ENCODE data around the gene TEX264.
"Not testable (repeated sequence)": the region's sequence is repeated elsewhere in the genome, so short reads cannot be mapped to it uniquely, and the experiment has no call there.

Gene TEX264

DNA sequence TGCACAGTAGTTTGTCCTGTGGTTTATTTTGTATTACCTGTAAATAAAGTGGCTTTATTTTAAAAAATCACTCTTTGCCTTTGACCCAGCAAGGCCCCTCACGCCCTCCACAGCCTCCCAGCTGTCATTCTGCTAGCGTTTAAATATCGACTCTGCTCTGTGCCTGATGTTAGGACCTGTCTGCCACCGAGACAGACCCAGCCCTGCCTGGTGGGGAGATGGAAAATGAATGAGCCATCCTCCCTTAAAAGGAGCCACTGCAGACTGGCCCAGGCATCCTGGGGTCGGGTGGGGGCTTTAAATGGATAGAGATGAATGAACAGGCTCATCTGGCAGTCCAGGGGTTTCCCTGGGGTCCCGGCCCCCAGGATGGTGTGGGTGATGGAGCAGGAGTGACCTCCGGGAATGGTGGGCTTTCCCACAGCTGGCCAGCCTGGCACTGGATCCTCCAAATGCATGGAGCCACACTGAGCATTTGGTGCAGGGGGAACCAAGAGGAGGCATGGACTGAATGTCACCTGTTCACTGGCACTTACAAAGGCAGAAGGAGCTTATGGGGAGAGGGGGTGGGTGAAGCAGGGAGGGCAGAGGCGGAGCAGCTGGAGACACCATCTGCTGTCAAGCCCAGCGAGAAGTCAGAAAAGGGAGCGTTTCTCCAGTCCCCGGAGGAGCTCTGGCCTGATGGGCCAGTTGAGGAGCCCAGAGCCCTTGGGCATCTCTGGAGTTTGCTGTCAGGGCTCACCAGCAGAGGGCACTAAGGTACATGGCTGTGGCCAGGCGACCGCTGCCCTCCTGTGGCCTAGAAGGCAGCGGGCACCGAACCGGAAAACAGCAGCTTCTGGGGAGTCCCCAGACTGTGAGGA is 47.7 kb downstream of the TEX264 start:
- DNase-seq: peak; percentile 83

DNA sequence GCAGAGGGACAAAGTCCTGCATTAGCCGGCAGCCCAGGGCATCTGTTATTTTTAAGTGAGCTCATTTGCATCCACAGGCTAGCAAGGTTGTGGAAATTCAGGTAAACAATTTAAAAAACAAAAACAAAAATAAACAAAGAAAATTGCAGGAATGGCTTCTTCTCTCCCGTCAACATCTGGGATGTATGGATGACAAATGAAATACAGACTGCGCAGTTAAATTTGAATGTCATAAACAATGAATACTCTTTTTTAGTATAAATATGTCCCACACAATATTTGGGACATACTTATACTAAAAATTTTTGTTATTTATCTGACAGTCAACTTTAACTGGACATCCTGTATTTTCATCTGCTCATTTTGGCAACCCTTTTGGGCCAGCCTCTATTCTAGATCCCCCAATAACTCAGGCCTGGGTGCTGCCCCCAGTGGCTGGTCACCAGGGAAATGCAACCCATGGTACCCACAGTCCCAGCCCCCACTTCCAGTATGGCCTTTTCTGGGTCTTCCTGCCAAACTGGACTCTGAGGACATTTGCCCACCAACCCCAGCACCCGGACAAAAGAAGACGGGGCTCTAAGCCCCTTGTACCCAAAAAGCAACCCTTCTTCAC is 48.5 kb downstream of the TEX264 start:
- DNase-seq: no peak

DNA sequence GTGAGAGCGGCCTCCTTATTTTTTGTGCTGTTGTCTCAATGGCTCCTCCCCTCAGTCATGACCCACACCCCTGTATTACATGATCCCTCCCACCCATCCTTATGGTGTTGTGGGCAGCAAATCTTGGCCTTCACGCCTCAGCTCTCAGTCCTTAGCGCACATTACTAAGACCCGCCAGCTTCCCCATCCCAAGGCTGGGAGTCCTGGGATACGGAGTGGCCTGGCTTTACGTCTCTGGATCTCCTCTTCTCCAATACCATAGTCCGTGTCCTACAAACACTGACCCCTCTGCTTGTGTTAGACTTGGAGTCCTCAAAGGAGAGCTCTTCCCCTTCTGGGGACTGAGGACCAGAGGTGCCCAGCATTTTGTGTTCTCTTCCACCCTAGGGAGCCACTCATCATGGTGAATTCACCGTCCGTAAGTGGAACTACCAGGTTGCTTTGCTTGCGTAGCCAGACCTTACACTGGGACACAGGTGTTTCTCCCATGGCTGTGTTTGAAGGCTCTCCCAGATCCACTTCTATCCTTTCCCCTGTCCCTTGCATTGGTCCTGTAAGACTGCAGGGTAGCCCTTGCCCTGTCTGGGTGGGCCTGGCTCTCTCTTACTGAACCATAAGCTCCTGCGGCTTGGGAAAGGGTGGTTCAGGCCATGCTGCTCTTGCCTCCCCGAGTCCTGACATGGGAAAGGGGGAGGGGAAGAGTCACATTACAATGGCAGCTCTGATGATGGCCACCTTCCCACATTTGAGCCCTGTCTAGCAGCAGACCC is 49.4 kb downstream of the TEX264 start:
- DNase-seq: no peak

DNA sequence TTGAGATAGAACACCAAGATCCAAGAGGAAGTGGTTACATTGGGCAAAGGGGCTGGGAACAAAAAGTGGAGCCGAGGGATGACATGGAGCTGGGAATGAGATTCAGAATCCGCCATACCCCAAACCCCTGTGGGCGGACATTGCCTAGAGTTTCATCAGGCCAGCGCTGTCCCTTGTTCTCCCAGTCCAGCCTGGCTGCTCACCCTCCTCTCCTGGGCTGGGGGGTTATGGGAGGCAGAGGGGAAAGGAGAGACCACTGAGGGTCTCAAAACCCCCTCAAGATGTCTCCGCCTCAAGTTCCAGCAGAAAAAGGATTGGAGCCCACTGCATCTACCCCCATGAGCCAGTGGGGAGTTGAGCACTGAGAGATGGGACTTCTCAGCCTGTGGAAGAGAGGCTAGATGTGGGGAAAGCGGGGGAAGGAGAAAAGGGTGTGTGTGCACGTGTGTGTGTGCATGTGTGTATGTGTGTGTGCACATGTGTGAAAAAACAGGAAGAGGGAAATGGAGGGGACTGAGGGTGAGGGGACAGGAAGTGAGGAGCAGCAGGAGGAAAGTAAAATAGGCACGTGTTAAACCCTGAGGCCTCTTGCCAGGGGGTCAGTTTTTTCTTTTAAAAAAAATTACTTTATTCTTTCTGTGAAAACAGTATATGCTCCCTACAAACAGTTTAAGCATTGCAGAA is 50.2 kb downstream of the TEX264 start:
- no peak for DNase-seq

DNA sequence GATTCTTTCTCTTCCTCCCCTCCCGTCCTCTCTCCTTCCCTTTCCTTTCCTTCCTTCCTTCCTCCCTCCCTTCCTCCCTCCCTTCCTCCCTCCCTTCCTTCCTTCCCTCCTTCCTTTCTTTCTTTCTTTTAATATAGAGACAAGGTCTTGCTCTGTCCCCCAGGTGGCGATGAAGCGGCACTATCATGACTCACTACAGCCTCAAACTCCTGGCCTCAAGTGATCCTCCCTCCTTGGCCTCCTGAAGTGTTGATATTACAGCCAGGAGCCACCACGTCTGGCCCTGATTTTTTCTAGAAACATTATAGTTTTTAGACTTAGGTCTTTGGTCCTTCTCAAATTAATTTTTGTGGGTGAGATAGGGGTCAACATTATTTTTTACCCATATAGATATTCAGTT is 51.3 kb downstream of the TEX264 start:
- DNase-seq: peak; percentile 25

DNA sequence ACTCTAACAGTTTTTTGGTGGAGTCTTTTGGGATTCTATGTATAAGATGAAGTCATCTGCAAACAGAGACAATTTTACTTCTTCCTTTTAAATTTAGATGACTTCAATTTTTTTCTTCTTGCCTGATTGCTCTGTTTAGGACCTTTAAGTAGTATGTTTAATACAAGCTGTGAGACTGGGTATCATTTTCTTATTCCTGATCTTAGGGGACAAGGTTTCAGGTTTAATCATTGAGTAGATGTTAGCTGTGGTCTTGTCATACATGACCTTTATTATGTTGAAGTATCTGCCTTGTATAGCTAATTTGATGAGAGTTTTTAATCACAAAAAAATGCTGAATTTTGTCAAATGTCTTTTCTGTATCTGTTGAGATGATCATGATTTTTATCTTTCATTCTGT is 56.4 kb downstream of the TEX264 start:
- DNase-seq: peak; percentile 53

DNA sequence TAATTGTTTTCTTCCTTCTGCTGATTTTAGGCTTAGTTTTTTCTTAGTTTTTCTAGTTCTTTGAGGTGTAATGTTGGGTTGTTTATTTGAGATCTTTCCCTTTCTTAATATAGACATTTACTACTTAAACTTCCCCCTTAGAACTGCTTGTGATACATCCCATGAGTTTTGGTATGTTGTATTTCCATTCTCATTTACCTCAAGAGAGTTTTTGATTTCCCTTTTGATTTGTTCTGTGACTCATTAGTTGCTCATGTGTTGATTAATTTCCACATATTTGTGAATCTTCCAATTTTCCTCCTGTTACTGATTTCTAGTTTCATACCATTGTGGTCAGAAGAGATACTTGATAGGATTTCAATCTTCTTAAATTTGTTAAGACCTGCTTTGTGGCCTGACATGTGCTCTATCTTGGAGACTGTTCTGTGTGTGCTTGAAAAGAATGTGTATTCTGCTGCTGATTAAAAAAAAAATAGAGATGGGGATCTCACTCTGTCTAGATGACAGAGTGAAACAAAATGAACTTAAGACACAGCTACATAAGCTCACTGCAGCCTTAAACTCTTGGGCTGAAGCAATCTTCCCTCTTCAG is 58.1 kb downstream of the TEX264 start:
- DNase-seq: peak; percentile 39

DNA sequence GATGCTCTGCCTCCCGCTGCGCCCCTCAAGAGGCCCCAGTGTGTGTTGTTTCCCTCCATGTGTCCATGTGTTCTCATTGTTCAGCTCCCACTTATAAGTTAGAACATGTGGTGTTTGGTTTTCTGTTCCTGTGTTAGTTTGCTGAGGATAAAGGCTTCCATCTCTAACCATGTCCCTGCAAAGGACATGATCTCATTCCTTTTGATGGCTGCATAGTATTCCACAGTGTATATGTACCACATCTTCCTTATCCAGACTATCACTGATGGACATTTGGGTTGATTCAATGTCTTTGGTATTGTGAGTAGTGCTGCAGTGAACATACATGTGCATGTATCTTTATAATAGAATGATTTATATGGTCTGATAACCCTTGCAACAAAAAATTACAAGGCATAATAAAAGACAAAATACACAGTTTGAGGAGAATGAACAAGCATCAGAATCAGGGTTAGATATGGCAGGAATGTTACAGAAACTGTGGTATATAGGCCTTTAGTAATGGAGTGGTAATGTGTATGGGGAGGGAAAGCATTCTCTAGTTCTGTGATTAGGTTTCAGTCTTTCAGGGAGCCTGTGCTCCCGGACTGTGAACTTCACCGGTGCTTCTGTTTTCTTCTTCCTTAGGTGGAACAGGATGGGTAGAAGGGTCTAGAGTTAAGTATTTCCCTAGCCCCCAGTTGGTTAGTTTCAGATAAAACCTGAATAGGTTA is 63.0 kb downstream of the TEX264 start:
- no peak for DNase-seq

DNA sequence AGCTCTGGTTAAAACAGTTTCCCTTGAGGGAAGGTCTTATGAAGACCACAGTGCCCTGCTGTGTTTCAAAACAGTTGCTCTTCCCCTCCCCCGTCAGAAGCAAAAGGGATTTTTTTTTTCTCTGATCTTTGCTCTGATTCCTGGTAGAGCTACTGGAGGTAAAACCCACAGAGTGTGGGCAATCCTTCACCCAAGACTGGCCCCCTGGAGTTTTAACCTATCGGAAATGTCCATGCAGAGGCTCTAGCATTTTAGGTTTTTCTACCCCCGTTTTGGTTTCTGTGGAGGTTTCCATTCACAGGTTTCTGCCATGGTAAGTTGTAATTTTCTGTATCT is 63.5 kb downstream of the TEX264 start:
- peak; percentile 54 for DNase-seq

DNA sequence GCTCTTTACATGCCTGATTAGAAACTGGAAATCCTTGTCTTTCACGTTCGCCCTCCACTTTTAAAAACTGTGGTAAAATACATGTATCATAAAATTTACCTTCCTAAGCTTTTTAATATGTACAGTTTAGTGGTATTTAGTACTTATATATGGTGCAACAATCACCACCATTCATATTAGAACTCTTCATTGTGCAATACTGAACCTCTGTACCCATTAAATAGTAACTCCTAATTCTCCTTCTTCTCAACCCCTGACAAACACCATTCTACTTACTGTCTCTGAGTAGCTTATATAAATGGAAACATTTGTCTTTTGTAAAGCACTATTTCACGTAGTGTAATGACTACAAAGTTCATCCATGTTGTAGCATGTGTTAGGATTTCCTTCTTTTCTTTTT is 64.0 kb downstream of the TEX264 start:
- DNase-seq: no peak

DNA sequence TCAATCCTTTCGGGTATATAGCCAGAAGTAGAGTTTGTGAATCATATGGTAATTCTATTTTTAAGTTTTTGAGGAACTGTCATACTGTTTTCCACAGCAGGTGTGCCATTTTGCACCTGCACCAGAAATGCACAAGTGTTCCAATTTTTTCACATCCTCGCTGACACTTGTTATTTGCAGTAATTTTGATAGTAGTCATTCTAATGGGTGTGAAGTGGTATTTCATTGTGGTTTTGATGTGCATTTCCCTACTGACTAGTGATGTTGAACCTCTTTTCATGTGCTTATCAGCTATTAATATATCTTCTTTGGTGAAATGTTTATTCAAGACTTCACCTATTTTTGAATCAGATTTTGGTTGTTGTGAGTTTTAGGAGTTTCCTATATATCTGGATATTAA is 64.9 kb downstream of the TEX264 start:
- peak; percentile 16 for DNase-seq

DNA sequence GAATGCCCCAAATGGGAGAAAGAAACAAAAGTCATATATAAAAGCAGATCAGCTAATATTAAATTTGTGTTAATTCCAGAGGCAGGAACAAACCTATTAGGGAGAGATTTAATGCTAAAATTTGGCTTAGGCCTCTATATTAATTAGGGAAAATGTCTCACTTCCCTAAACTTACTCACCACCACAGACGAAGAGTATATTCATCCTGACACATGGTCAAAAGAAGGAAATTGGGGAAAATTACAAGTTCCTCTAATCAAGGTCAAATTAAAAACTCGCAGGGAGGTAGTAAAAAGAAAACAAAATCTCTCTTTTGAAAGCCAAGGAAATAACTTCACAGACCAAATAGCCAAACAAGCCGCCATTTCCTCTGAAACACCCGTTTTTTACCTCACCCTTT is 68.1 kb downstream of the TEX264 start:
- no peak for DNase-seq

DNA sequence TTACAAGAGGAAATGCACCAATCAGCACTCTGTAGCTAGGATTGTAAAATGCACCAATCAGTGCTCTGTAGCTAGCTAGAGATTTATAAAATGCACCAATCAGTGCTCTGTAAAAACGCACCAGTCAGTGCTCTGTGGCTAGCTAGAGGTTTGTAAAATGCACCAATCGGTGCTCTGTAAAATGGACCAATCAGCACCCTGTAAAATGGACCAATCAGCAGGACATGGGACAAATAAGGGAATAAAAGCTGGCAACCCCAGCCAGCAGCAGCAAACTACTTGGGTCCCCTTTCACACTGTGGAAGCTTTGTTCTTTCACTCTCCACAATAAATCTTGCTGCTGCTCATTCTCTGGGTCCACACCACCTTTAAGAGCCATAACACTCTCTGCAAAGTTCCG is 71.3 kb downstream of the TEX264 start:
- DNase-seq: not testable (repeated sequence)

DNA sequence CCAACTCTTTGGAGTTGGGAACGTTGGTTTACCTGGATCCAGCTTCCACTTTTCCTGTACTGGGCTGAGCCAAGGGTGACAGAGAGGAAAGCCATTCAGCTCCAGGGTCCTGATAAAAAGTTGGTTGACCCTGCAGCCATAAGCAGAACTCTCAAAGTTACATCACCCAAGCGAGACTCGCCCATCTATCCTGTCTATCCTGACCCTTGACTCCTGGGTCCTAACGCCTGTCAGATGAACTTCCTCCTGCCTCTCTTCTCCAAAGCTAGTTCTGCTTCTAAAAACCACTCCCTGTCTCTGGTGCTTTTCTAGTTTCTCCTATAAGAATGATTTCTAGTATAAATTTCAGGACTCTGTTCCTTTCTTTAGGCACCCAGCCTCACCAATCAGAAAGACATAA is 71.9 kb downstream of the TEX264 start:
- not testable (repeated sequence) for DNase-seq

DNA sequence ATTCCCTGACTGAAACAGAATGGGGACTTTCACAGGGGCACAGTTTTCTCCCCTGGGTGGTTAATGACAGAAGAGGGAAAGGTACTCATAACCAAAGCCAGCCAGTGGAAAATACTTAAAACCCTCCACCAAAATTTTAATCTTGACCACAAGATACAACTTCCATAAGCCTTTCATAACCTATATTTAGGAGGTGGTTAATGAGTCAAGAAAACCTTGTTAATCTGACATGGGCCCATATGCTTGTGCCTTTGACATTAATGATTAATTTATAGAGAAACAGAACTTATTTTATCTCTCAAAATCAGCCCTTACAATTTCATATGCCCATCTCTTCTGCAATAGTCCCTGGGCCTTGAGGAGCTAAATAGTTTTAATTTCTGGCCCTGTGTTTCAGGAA is 76.8 kb downstream of the TEX264 start:
- DNase-seq: no peak

DNA sequence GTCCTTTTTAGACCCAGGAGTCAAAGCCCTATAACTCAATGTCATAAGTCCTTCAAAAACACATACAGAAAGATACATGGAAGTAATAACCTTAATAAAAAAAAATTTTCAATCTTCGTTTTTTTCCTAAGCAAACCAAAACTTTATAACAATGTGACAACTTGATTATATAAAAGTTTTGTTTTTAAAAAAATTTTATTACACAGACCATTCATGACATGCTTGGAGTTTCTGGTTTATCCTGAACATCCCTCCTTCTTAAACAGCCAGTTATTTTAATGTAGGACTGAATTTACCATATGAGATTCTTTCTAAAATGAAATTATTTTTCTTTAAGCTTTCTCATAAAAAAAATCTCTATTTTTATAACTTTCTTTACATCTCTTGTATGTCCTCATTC is 77.3 kb downstream of the TEX264 start:
- DNase-seq: no peak

DNA sequence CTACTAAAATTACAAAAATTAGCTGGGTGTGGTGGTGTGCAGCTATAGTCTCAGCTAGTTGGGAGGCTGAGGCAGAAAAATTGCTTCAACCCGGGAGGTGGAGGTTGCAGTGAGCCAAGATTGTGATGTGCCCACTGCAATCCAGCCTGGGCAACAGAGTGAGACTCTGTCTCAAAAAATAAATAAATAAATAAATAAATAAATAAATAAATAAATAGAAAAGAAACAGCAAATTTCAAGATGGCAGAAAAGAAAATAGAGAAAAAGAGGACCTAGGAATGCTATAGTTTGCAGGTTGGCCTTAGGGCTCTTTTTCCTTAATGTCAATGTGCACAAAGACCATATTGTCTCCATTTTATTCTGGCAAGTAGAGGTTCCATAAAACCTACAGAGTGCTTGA is 79.8 kb downstream of the TEX264 start:
- no peak for DNase-seq

DNA sequence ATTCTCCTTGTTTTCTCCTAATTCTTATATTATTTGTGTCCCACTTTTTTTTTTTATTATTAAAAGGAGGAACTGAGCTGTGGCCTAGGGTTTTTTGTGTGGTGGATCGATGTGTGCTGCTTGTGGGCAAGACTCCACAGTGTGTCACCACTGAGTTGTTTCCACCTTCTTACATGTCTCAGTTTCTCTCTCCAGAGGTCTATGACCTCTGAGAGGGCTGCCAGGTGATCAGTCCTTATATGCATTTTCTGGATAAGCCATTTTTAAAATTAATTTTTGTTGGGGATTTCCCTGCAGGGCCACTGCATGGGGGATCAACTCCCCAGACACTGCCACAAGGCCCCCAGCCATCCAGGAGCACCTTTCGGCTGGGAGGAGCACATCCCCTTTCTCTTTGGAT is 80.2 kb downstream of the TEX264 start:
- DNase-seq: no peak

Measured in activated CD4-positive, alpha-beta T cell treated with anti-CD3 and anti-CD28 coated beads, Interleukin-10, Interleukin-2, amounts not matched to agents 100 ng/mL and 50 ng/mL, durations not matched to agents 16 hours and 8 hours (primary cell).